AG20443 (cell line): ENCODE results near the gene NCS1.

ENCODE experiments used
- DNase-seq: peaks from one replicate; pipeline ENCODE4 v3.0.0; 2012; ENCODE audit warnings: low spot score, mixed read lengths

The NCS1 gene

DNA sequence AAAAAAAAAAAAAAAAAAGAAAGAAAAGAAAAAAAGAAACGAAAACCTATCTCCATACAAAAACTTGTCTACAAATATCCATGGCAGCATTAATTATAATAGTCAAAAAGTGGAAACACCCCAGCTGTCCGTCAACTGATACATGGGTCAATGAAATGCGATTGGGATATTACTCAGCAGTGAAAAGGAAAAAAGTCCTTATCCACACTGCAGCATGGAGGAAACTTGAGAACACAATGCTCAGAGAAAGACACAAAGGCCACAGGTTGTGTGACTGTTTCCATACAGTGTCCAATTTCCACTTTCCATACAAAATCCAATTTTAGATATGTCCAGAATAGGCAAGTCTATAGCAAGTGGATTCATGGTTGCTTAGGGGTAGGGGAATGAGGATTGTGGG, 24.3 kb upstream of the NCS1 start:
- DNase-seq, result no peak

DNA sequence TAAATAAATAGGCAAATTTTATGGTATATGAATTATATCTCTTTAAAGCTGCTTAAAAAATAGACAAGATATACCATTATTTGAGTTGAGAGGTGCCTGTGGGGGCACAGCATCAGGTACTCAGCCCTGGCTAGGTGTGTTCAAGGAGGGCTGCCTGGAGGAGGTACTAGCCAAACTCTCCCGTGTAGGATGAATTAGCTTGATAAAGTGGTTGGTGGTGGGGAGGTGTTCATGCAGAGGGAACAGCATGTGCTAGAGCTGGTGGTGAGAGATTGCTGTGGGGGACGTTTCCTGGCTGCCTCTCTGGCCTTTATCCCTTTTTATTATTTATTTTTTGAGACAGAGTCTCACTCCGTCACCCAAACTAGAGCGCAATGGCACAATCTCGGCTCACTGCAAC, 23.2 kb upstream of the NCS1 start:
- no peak for DNase-seq

DNA sequence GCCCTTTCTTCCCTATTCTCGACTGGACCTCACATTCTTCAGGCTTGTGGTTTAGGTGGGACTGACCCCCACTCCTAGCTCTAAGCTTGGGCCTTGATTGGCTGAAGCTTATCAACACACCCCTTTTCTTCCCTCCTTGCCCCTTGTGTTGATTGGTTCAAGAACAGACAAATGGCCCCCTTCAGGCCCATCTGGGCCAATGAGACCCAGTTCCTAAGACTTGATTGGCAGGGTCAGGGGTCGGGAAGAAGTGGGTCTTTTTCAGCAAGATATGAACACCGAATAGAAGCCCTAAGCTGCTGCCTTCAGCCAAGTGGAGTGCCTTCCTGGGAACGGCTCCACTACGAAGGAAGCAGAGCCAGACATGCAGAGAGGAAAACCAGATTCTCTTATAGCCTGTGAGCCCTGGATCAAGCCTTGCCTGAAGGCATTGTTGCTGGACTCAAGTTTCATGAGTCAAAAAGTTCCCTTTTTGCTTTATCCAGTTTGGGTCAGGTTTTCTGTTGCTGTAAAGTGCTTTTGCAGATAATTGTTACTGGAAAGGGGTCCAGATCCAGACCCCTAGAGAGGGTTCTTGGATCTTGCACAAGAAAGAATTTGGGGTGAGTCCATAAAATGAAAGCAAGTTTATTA, 22.4 kb upstream of the NCS1 start:
- no peak for DNase-seq

DNA sequence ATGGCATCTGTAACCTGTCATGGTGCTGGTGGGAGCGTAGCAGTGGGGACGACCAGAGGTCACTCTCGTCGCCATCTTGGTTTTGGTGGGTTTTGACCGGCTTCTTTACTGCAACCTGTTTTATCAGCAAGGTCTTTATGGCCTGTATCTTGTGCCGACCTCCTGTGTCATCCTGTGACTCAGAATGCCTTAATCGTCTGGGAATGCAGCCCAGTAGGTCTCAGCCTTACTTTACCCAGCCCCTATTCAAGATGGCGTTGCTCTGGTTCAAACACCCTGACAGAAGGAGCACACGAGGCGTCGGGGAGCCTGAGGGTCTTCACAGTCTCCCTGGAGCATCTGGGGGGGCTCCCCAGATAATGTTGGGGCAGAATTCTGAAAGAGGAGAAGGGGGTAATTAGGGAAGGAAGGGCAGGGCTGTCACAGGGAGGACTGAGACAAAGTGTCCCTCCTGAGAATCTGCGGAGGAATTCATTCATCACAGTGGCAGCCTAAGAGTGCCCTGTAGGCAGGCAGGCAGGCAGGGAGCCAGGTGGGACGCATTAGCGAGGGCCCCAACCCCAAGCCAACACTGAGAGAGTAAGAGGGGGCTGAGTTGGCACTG, 21.3 kb upstream of the NCS1 start:
- DNase-seq, result no peak

DNA sequence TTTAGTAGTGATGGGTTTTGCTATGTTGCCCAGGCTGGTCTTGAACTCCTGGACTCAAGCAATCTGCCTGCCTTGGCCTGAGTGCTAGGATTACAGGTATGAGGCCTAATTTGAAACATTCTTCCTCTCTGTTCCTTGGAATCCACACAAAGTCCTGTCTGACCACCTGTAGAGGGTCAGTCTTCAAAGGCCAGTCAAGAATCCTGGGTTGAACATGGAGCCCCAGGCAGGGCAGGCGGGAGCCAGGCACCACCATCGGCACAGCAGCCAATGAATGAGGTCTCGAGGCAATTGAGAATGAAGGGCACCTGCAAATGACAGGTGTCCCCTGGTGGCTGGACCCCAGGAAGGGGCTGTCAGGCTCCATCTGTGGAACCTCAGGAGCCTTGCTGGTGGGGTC, 17.4 kb upstream of the NCS1 start:
- DNase-seq, result no peak

DNA sequence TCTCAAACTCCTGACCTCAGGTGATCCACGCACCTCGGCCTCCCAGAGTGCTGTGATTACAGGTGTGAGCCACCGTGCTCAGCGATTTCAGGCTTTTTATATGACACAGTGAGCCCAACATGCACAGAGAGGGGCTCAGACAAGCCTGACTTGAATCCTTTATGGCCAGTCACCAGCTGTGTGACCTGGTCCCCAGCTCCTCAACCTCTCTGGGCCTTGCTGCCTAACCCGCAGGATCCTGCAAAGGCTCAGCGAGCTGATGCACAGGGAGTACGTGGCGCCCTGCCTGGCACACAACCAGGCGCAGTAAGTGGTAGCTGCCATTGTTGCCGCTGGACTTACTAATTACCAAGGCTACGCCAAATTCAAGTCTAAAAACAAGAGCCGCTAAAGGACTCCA, 16.6 kb upstream of the NCS1 start:
- DNase-seq, result no peak

DNA sequence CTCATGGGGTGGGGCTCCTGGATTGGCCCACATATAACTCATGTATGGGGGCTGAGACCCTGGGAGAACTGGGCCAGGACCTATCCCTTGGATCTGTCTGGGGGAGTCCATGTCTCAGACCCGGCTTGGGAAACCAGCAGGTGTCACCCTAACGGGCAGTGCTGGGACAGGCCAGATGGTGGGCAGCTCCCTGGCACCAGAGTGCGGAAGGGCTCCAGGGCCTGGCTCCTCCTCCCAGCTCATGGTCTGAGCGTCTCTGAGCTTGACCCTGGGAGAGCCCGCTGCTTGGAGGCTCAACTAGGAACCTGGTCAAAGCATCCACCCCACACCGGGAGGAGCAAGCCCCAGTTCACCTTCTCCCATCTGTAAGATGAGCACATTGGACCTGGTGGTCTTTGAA, 15.5 kb upstream of the NCS1 start:
- DNase-seq, result peak; percentile 41

DNA sequence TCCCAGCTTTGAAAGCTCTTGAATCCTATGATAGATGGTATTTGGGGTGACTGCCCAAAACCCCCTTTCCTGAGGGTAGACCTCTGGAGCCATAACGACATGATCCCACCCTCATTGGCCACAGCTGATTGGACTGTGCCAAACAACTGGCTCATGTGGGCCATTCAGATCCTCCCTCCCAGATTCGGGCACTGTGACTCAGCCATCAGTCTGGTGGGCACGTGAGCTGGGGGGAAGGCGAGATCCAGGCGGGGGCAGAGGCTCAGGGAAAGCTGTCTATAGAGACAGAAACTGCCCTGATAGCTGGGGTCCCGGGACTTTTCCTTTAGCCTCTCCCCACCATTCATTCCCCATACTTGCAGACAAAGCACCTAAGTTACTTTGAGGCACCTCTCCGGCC, 15.1 kb upstream of the NCS1 start:
- DNase-seq, result peak; percentile 55

DNA sequence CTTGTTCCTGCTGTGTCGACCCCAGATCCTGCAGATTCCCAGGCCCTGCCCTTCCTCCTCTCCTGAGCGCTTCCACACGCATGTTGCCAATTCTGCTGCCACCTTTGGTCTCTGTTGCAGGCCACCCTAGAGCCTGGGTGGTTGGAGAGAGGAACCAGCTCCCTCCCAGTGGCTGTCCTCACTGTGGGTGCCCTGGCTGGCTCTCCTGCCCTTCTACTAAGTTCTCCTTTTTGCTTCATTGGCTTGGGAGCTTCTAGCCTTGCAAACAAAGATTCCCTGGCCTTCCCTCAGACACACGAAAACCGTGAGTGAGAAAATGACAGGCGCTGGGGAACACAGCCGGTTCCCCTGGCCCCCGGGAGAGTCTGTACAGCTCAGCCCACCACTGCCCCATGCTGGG, 14.2 kb upstream of the NCS1 start:
- no peak for DNase-seq

DNA sequence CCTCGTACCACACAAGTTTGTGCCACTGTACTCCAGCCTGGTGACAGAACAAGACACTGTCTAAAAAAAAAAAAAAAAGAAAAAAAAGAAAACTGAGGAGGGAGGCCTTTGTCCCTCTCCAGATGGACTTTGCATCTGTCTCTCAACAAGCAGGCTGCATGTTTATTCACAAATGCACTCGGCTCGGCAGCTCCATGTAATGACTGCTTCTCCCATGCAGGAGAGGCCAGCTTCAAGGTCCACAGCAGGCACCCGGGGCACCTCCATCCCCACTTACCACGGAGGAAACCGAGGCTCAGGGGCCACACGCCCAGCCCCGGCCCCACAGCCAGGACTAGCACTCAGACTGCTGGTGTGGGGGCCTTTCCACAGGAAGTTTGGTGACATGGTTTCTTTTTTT, 13.1 kb upstream of the NCS1 start:
- no peak for DNase-seq

DNA sequence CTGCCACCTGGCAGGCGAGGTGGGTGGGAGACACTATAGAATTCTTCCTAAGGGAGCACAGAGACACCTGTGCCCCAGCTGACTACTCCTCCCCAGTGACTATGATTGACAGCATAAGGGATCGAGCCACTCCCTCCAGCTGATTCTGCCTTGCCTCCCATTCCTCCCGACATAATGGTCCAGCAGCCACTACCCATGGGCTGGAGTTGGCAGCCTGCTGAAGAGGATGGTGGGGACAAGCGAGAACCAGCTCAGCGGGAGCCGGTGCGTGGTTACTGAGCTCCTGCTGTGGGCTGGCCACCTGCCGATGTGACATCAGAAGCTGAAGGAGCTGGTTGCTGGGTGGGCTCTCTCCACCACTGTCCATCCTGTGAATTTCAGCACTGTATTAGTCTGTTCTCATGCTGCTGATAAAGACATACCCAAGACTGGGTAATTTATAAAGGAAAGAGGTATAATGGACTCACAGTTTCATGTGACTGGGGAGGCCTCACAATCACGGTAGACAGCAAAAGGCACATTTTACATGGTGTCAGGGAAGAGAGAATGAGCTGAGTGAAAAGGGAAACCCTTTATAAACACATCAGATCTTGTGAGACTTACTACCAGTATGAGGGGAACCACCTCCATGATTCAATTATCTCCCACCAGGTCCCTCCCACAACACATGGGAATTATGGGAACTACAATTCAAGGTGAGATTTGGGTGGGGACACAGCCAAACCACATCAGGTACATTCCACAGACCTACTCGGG, 12.1 kb upstream of the NCS1 start:
- DNase-seq, result no peak

DNA sequence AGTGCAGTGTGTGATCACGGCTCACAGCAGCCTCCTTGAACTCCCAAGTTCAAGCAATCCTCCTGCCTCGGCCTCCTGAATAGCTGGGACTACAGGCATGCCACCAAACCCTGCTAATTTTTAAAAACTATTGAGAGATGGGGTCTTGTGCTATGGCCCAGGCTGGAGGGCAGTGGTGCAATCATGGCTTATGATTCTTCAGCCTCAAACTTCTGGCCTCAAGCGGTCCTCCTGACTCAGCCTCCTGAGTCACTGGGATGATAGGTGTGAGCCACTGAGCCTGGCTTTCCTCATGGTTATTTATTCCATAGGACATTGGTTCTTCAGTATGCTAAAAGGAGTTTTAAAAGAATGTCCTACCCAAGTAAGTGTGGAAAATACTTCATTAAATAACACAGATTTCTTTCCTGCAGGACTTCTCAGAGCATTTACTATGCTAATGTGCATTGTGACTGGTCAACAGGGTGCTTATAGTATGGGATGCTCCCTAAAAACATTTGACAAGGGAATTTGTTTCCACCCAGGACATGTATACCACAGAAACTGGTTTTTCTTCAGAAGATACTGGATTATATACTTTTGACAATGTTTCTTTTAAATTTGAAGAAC, 11.2 kb upstream of the NCS1 start:
- DNase-seq, result no peak

DNA sequence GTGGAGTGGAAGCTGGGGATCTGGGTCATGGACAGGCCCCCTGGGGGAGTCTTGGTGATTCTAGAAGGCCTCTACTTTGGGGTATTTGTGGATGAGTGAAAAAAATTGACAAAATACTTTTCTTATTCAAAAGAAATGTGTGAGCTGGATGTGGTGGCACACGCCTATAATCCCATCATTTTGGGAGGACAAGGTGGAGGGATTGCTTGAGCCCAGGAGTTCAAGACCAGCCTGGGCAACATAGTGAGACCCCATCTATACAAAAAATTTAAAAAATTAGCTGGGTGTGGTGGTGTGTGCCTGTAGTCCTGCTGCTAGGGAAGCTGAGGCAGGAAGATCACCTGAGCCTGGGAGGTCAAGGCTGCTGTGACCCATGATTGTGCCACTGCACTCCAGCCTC, 6.6 kb upstream of the NCS1 start:
- no peak for DNase-seq

DNA sequence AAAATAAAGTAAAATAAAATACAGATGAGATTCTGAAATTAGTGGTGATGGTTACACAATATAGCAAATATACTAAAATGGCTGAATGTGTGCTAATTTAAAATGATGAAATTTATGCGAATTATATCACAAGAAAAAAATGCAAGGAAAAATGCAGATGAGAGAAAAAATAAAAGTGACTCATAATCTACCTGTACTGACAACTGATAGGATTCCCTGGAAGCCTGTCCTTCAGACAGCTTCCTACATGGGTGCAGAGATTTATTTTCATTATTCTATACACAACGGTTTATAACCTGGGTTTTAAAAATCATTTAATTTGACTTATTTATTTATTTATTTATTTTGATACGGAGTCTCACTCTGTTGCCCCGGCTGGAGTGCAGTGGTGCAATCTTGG, 5.8 kb upstream of the NCS1 start:
- no peak for DNase-seq

DNA sequence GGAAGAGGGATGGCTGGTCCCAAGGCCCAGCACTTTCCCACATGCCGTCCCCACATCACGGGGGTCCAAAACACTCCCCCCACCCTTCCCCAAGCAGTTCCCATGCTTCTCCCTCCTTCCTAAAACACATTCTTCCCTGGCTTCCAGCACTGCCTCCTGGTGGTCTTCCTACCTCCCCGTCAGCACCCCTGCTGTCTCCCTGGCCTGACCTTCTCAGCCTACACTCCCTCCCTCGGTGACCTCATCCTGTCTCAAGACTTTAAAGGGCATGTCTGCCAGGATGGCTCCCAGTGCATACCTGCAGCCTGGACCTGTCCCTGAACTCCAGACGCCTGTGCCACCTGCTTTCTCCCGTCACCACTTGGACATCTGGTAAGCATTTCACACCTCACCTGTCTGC, 4.3 kb upstream of the NCS1 start:
- no peak for DNase-seq

DNA sequence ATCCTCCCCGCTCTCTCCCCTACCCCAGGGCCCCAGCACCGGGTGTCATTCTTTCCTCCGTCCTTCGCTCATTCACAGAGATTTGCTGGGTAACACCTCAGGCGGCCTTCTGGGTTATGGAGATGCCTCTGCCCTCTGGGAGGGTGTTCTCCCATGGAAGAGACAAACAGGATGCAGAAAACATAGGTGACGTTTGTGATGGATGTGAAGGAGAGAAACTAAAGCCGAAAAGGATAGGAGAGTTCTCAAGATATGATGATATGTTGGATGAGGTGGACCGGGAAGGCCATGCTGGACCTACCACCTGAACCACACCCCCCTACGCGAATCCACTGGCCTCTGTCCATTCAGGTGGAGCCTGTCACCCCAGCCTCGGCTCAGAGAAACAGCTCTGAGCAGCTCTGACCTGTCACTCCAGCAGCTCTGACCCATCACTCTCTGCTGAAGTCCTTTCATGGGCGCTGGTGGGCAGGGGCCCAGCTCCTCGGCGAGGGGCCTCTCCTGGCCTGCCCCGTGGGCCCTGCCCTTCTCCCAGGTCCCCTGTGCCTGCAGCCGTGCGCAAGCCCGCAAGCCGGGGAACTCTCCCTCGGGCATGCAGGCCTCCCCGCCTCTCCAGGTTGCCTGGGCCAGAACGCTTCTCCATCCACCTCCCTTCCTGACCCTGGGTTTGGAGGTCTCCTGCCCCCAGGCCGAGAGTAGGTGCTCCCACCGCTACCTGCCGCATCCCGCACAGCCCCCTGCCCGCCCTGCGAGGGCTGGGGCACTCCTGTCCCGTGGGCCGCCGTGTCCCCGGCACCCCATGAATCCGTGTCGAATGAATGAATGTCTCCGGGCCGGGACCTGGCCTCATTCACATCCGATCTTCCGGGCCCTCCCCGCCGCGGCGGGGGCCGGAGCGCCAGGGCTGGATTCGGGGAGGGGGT, 717 bp upstream of the NCS1 start:
- no peak for DNase-seq

DNA sequence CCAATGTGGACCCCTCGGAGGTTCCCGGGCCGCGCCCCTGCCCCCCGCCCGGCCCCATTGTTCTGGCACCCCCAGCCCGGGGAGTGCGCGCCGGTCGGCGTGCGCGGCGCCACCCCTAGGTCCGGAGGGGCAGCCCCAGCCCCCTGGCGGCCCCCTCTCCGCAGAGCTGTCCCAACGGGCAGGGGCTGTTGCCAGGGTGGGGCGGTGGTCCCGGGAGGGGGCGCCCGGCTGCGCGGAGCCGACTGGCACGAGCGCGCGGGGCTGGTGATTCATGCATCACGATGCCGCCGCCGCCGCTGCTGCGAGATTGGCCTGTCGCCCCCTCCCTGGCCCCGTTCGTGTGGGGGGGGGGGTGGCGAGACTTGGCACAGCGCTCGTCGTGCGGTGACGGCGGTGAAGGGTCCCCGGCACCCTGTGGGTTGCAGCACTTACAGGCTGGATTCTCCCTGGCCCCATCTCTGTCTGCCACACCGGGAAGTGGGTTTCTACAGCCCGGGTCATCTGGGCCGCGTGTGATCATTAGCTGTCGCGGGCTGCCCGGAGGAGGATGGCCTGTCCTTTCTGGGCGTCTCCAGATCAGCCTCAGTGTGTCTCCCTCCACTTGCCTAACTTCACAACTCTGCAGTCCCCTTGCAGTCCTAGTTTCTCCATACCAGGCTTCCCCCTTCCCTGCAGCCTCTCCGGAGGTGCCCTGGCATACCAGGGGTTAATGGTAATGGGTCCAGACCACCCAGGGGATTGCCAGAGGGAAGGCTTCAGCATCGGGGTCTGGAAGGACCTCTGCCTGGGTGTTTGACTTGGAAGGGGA, 858 bp downstream of the NCS1 start:
- DNase-seq, result peak; percentile 71

DNA sequence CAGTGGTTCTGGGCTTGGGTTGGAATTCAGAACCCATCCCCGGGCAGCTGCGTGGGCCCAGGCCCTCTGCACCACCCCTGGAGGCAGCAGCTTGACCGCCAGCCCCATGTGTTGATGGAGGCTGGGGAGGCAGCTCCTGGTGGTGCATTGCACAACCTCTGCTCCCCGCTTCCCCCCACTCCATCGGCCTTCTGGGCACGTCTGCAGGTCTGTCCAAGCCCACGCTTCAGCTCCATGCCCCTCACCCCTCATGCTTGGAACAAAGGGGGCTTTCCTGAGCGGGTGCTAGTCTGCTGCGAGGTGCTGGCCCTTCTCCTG, 1.4 kb downstream of the NCS1 start:
- peak; percentile 68 for DNase-seq

DNA sequence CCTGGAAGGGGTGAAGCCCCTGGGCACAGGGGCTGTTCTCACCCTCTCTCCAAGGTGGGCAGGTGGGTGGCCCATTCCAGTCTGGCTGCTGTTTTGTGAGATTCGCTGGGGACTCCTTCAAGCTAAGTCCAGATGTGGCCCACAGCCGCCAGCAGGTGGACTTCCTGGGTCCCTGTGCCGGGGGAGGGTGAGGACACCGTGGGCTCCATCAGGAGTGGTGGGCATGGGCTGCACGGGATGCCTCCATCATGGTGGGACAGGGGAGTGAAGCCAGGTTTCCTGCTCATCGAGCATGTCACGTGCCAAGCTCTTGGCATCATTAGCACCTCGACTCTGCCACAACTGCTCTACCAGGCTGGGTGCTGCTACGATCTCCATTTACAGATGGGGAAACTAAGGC, 1.8 kb downstream of the NCS1 start:
- no peak for DNase-seq

DNA sequence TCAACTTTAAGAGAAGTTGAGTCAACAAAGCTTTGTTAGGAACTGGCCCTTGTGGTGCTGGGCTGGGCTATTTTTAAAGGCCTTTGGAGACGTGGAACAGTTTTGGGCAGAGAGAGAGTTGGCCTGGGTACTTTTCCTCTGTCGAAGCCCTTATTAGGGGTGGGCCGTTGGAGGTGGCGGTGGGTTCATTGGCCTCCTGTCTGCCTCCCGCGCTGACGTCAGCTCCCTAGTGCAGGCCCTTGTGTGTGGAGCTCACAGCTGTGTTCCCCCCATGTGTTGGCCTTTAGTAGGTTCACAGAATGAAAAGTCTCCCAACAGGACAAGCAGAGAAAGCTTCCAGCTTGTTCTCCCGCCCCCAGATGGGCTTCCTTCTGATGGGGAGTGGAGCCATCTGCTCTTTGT, 2.7 kb downstream of the NCS1 start:
- no peak for DNase-seq

DNA sequence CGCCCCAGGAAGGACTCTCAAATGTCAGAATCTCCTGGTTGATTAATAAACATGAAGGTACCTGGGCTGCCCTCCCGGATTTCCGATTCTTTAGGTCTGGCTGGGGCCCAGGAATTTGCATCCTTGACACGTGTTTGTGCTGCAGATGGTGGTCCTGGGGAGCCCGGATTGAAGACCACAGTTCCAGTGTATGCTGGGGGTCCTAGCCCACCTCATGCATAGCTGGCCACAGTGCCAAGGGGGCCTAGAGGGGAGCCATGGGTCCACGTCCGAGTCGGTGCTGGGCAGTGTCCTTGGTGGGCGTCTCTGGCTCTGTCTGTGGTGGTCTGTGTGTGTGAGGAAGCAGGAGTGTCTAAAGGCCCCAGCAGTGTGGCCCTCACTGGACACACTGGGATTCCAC, 3.2 kb downstream of the NCS1 start:
- DNase-seq, result no peak

DNA sequence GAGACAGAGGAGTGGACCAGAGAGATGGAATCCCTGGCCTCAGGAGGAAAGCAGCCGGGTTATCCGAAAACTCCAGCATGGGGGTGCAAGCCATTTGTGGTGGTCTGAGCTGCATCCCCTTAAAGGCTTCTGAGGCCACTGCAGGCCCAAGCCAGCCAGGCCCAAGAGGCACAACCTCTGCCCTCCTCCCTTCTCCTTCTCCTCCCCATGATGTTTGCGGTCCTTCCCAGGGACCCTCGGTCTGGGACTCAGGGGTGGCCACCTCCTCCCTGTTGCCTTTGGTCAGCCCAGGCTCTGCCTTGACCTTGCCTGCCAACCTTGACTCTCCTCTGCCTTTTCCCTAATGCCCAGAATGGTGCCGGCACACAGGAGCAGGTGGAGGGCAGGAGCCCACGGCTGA, 4.6 kb downstream of the NCS1 start:
- DNase-seq, result no peak
